HCT116 (cell line): ENCODE measurements around the gene HERC6.

Experiments used
- CEBPB ChIP-seq: IDR thresholded peaks from 2 replicates; pipeline ENCODE4 v1.6.1; 2012; ENCODE audit warnings: low read depth
- EZH2 ChIP-seq: fragments of 200-600 bp; sonication (generic); IDR thresholded peaks from 2 replicates; pipeline ENCODE4 v1.6.1; 2017; ENCODE audit warnings: antibody characterized with exemption, mixed run types
- EZH2phosphoT487 ChIP-seq: fragments of 200-600 bp; IDR thresholded peaks from 2 replicates; pipeline ENCODE4 v1.6.1; 2018; ENCODE audit warnings: antibody characterized with exemption, borderline replicate concordance
- POLR2A ChIP-seq: IDR thresholded peaks from 2 replicates; pipeline ENCODE4 v1.7.0; 2011; ENCODE audit warnings: borderline replicate concordance; ENCODE audit not compliant: insufficient read depth, insufficient read length; ENCODE audit errors: extremely low read depth
- SP1 ChIP-seq: IDR thresholded peaks from 2 replicates; pipeline ENCODE4 v1.6.1; 2012; ENCODE audit warnings: low read depth
- TCF7L2 ChIP-seq: IDR thresholded peaks from 2 replicates; pipeline ENCODE4 v1.7.0; 2011; ENCODE audit warnings: borderline replicate concordance, inconsistent platforms; ENCODE audit not compliant: insufficient read depth, insufficient read length; ENCODE audit errors: extremely low read depth
- TF ChIP-seq, protein P1 (sequence below), 3 experiments: fragments of 200-600 bp in 1 of 3; sonication (generic) in 1 of 3; IDR thresholded peaks in 2 of 3; conservative IDR thresholded peaks in 1 of 3; 2 replicates each; pipeline ENCODE4 v1.5.1; 2012 to 2017; ENCODE audit warnings: low read depth in 2 of 3, low read length in 2 of 3, antibody characterized with exemption in 1 of 3, borderline replicate concordance in 1 of 3, control low read depth in 1 of 3, mild to moderate bottlenecking in 1 of 3, mixed read lengths in 1 of 3, mixed run types in 1 of 3, moderate library complexity in 1 of 3; ENCODE audit not compliant: insufficient read depth in 1 of 3
- TF ChIP-seq, protein P2 (sequence below): IDR thresholded peaks from 2 replicates; pipeline ENCODE4 v1.6.1; 2012

DNA sequence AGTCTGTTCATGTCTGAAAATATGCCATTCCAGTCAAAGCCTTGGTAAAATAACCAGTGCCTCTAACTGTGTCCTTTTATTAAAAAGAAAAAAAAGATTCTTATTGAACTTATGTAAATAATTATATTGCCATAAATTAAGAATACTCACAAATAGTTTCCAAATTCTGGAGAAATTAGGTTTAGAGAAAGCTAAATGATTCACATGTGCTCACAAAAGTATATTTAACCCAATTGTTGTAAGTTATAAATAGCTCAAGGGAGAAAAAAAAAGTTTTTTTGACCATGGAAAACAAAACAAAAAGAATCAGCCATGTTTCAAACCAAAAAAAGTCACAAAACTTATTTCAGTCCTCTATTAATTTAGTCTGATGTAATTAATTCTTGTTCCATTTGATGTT lies 25.3 kb upstream of the HERC6 start:
- TF ChIP-seq TCF7L2, result no peak
- TF ChIP-seq EZH2phosphoT487, result no peak
- no peak for TF ChIP-seq SP1
- no peak for TF ChIP-seq POLR2A
- no peak for TF ChIP-seq CEBPB
- TF ChIP-seq, protein P1, sequence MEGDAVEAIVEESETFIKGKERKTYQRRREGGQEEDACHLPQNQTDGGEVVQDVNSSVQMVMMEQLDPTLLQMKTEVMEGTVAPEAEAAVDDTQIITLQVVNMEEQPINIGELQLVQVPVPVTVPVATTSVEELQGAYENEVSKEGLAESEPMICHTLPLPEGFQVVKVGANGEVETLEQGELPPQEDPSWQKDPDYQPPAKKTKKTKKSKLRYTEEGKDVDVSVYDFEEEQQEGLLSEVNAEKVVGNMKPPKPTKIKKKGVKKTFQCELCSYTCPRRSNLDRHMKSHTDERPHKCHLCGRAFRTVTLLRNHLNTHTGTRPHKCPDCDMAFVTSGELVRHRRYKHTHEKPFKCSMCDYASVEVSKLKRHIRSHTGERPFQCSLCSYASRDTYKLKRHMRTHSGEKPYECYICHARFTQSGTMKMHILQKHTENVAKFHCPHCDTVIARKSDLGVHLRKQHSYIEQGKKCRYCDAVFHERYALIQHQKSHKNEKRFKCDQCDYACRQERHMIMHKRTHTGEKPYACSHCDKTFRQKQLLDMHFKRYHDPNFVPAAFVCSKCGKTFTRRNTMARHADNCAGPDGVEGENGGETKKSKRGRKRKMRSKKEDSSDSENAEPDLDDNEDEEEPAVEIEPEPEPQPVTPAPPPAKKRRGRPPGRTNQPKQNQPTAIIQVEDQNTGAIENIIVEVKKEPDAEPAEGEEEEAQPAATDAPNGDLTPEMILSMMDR (IDR thresholded peaks at IDR 0.05 in 2 of 3, conservative IDR thresholded peaks at IDR 0.05 in 1 of 3; ENCODE audit: borderline replicate concordance in 1 of 3, insufficient read depth in 1 of 3, low read depth in 2 of 3, low read length in 2 of 3), result no peak
- TF ChIP-seq EZH2, result no peak
- TF ChIP-seq, protein P2, sequence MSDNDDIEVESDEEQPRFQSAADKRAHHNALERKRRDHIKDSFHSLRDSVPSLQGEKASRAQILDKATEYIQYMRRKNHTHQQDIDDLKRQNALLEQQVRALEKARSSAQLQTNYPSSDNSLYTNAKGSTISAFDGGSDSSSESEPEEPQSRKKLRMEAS, result no peak
